Ovary (tissue), 9 donors: ENCODE measurements around the gene C2orf72. TPM values are rescaled to one million over a fixed set of nuclear protein-coding genes. Genes with fewer than 3 reads are reported as not detected.
"Not testable (repeated sequence)": the region's sequence is repeated elsewhere in the genome, so short reads cannot be mapped to it uniquely, and the experiment has no call there.

ENCODE experiments used
- DNase-seq, 5 donors: peaks; one replicate each; pipeline ENCODE4 v3.0.0-alpha.2; 2019 to 2020
- H3K27ac ChIP-seq, 2 donors: fragments of 200-600 bp; one replicate each; pipeline versions ENCODE4 v1.5.1 to v1.8.0; 2019 to 2022
- H3K27me3 ChIP-seq: fragments of 200-600 bp; one replicate; pipeline ENCODE4 v1.8.0; 2022
- H3K36me3 ChIP-seq: fragments of 200-600 bp; sonication (generic); one replicate; pipeline ENCODE4 v1.5.1; 2019
- H3K4me1 ChIP-seq: one replicate; pipeline ENCODE4 v1.8.1; 2013; ENCODE audit warnings: mild to moderate bottlenecking, moderate library complexity; ENCODE audit not compliant: insufficient read depth
- H3K4me3 ChIP-seq: fragments of 200-600 bp; sonication (generic); one replicate; pipeline ENCODE4 v1.5.1; 2017
- H3K9me3 ChIP-seq, 2 donors: fragments of 200-600 bp in 1 of 2; sonication (generic) in 1 of 2; one replicate each; pipeline versions ENCODE4 v1.5.1 to v1.8.1; 2013 to 2019; ENCODE audit warnings: mild to moderate bottlenecking in 1 of 2, moderate library complexity in 1 of 2
- EP300 ChIP-seq: sonication (generic); formaldehyde crosslinking; IDR thresholded peaks from one replicate; pipeline ENCODE4 v1.6.1; 2017; ENCODE audit warnings: antibody characterized with exemption
- POLR2A ChIP-seq: fragments of 450-650 bp; IDR thresholded peaks from one replicate; pipeline ENCODE4 v1.6.1; 2017; ENCODE audit warnings: antibody characterized with exemption, mild to moderate bottlenecking, moderate library complexity
- WGBS, 3 donors: extraction: QIAGEN DNeasy Blood & Tissue Kit in 1 of 3; methylation state at CpG; one replicate each; pipeline versions ENCODE4 v1.1.5 to v1.1.7; 2013 to 2017; 5-methylcytosine and 5-hydroxymethylcytosine counted together
- intact Hi-C, 4 donors: fragments of 100-400 bp; cut with DNase I; formaldehyde crosslinking; loops; one replicate each; pipeline versions ENCODE4 v1.11.0 to v1.15.1; 2022 to 2023
- polyA plus RNA-seq, 2 donors: library from polyadenylated mRNA; stranded (reverse); fragments of 200-250 nt in 1 of 2; fragments of 350-450 nt in 1 of 2; fragmentation: Illumina TruSeq in 1 of 2; extraction: RNeasy Lipid Tissue Mini Kit (QIAGEN cat#74804) in 1 of 2; gene quantifications; one replicate each; pipeline ENCODE4 v1.2.3, GENCODE V29; 2013 to 2014
- total RNA-seq, 7 donors: library from RNA; depleted of rRNA in 2 of 7; stranded (reverse); fragments of >200 nt in 2 of 7; fragmentation: NEBNext Ultra II Directional in 3 of 7; extraction: Animal tissue kit (Norgen Biotek cat#: 25700) in 3 of 7; gene quantifications; one replicate each; pipeline versions ENCODE4 v1.1.0 to v1.2.4, GENCODE V29; 2016 to 2023
- TF ChIP-seq, protein P1 (sequence below), 3 donors: fragments of 450-650 bp in 2 of 3; fragments of 200-600 bp in 1 of 3; IDR thresholded peaks; one replicate each; pipeline versions ENCODE4 v1.5.1 to v1.8.0; 2016 to 2022; ENCODE audit warnings: antibody characterized with exemption in 3 of 3, mild to moderate bottlenecking in 1 of 3
- donor health status: DM: no; HTN: no; CAD: no; lungs with moderate emphysema.
- donor health status: DM: no; HTN: no; CAD: no.
- donor health status: Bipolar disorder and iron deficiency.
- donor health status: DM: yes; HTN: yes; CAD: no.
- donor health status: DM: no; HTN: no; CAD: no.
- donor health status: DM: yes; HTN: yes; CAD: no.

The C2orf72 gene
- total and polyA plus RNA-seq, 9 donors, result 0.06 to 0.18 (median 0.12) TPM; not detected in 4

DNA sequence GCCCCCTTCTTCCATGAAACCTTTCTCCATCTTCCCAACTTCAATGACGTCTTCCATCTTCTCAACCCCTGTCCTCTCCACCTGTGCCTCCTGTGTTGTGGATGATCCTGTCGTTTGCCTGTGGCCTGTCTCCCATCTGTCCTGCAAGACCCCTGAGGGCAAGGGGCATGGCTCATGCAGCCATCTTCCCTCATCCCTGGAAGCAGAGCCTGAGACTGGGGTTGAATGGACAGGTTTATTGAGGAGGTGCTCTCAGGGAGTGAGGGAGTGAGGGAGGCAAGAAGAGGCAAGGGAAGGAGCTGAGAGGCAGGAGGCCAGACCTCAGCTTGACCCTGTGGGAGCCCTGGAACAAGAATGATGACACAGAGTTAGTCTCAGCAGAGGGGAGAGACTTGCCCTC is 34.1 kb upstream of the C2orf72 start:
- Histone ChIP-seq H3K36me3 (no peaks in the 10 kb centered on the region), H3K4me3 (no peak overlapping the region), H3K9me3 (no peaks in the 10 kb centered on the region), H3K4me1 (no peaks in the 10 kb centered on the region), H3K27ac (no peak overlapping the region), H3K27me3 (no peaks in the 10 kb centered on the region)
- WGBS, 3 donors, result 70 to 84% (median 79%) methylated on average over 2 of the region's 2 CpGs
- no peak for DNase-seq
- intact Hi-C loops, result no loop called here
- TF ChIP-seq, protein P1, sequence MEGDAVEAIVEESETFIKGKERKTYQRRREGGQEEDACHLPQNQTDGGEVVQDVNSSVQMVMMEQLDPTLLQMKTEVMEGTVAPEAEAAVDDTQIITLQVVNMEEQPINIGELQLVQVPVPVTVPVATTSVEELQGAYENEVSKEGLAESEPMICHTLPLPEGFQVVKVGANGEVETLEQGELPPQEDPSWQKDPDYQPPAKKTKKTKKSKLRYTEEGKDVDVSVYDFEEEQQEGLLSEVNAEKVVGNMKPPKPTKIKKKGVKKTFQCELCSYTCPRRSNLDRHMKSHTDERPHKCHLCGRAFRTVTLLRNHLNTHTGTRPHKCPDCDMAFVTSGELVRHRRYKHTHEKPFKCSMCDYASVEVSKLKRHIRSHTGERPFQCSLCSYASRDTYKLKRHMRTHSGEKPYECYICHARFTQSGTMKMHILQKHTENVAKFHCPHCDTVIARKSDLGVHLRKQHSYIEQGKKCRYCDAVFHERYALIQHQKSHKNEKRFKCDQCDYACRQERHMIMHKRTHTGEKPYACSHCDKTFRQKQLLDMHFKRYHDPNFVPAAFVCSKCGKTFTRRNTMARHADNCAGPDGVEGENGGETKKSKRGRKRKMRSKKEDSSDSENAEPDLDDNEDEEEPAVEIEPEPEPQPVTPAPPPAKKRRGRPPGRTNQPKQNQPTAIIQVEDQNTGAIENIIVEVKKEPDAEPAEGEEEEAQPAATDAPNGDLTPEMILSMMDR (IDR thresholded peaks at IDR 0.05), result no peak
- TF ChIP-seq POLR2A, result no peak
- no peak for TF ChIP-seq EP300

DNA sequence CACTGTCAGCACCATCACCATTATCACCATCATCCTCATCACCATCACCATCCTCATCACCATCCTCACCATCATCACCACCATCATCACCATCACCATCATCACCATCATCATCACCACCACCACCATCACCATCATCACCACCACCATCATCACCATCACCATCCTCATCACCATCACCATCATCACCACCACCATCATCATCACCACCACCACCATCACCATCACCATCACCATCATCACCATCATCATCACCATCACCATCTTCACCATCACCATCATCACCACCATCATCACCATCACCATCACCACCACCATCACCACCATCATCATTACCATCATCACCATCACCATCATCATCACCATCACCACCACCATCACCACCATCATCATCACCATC is 32.4 kb upstream of the C2orf72 start:
- H3K36me3 ChIP-seq, H3K27me3 ChIP-seq, H3K4me1 ChIP-seq, H3K4me3 ChIP-seq, DNase-seq, H3K9me3 ChIP-seq, intact Hi-C loops, H3K27ac ChIP-seq: not testable (repeated sequence)

DNA sequence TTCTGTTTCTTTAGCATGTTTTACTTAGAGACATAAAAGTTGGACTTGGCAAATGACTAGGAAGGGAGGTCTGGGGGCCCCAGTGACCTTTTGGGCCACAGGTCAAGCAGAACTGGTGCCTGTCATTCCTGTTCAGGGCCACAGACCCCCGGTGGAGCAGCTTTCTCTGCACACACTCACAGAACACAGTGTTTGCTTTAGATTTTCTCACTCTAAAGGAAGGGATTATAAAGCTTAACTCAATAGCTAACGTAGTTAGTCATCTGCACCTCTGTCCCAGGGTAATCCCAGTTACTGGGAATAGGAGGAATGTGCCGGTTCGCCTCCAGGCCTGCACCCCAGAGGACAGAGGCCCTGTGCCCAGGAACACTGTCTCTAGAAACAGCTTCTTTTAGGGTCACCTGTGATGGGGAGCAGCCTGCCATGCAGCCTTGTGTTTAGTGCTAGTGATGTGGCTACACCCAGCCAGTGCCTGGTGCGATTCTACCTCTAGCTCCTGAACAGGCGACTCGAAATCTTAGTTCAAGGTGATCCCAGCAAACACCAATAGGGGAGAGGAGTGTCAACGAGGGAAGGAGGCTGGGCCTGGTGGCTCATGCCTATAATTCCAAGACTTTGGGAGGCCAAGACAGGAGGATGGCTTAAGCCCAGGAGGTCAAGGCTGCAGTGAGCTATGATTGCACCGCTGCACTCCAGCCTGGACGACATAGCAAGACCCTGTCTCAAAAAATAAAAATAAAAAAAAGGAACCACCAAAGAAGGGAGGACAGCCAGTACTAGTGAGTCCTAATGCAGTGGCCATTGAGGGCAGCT is 29.8 kb upstream of the C2orf72 start:
- DNase-seq, result no peak
- Histone ChIP-seq H3K9me3 (no peaks in the 10 kb centered on the region), H3K27me3 (no peaks in the 10 kb centered on the region), H3K36me3 (no peaks in the 10 kb centered on the region), H3K4me1 (no peaks in the 10 kb centered on the region), H3K4me3 (no peak overlapping the region), H3K27ac (no peak overlapping the region)
- TF ChIP-seq POLR2A (no peak), EP300 (no peak)
- TF ChIP-seq, protein P1 (IDR thresholded peaks at IDR 0.05), result no peak
- 65 to 66% (median 66%) methylated on average over 10 of the region's 10 CpGs for WGBS, 3 donors
- intact Hi-C loops, result no loop called here

DNA sequence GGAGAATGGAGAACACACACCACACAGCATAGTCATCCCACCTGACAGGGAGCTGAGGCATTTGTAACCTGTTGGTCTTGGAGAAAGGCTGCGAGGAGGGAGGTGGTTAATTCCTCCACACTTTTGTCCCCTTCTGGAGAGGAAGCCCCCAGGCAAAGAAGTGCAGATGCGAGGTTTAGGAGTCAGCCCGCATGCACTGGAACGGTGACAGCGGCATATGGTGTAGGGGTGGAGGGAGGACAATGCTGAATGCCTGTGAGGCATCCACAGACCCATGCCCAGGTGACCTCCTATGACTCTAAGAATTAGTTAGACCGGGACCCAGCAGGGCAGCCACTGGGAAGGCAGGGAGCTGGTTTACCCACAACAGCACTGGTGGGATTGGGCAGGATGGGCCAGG is 29.2 kb upstream of the C2orf72 start:
- Histone ChIP-seq H3K36me3 (no peaks in the 10 kb centered on the region), H3K27me3 (no peaks in the 10 kb centered on the region), H3K9me3 (no peaks in the 10 kb centered on the region), H3K4me3 (no peak overlapping the region), H3K4me1 (no peaks in the 10 kb centered on the region), H3K27ac (no peak overlapping the region)
- TF ChIP-seq EP300, result no peak
- TF ChIP-seq POLR2A, result no peak
- TF ChIP-seq, protein P1 (IDR thresholded peaks at IDR 0.05), result no peak
- DNase-seq, result no peak
- intact Hi-C loops, result no loop called here
- WGBS, 3 donors, result 85 to 92% (median 85%) methylated on average over 6 of the region's 6 CpGs

DNA sequence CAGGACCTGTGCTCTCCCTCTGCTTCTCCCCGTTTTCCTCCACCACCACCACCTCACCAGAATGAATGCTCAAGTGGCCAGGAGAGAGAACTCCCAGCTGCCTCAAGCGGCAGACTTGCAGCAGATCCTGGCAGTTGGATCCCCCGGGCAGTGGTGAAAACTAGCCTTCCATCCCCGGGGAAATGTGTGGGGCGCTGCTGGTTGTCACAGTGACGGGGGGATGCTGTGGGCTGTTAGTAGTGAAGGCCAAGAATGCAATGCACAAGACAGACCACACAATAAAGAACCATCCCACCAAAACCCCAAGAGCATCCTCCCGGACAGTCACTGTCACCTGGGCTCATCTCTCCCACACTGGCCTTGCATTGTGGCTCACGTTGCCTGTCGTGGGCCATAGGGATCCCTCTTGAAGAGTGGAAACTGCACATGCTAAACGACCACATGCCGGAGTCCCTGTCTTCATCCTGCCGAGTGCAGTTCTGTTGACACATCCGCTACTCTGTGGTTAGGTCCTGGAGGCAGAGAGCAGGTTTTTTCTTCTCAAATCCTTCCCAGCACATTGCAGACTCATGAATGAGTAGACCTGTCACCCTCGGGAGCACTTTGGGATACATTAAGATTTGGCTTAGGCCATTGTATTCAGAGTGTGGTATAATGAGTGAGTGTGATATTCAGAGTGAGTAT is 27.9 kb upstream of the C2orf72 start:
- no peak for DNase-seq
- no peak overlapping the region for H3K4me3 ChIP-seq
- no peaks in the 10 kb centered on the region for H3K4me1 ChIP-seq
- no peak overlapping the region for H3K27ac ChIP-seq
- intact Hi-C loops, result no loop called here
- 55 to 56% (median 56%) methylated on average over 14 of the region's 14 CpGs for WGBS, 3 donors
- no peaks in the 10 kb centered on the region for H3K27me3 ChIP-seq
- no peak for TF ChIP-seq POLR2A
- TF ChIP-seq EP300, result no peak
- TF ChIP-seq, protein P1 (IDR thresholded peaks at IDR 0.05), result no peak
- H3K9me3 ChIP-seq, result no peaks in the 10 kb centered on the region
- no peaks in the 10 kb centered on the region for H3K36me3 ChIP-seq
